D721Med (cell line): ENCODE results near the gene HOXD11.

Experiments used
- DNase-seq: peaks from one replicate; pipeline ENCODE4 v3.0.0; 2011; ENCODE audit warnings: low spot score; ENCODE audit not compliant: insufficient read length
- FAIRE-seq: peaks from 2 replicates; lab custom pipeline; 2011; peaks lifted over from hg19 to GRCh38; lab: Jason Lieb, UNC
- CTCF ChIP-seq: IDR thresholded peaks from 2 replicates; pipeline ENCODE4 v1.5.1; 2012; ENCODE audit warnings: mild to moderate bottlenecking, control low read depth; ENCODE audit not compliant: insufficient read depth; ENCODE audit errors: missing control alignments

Gene HOXD11

GRCh38 chr2:176142281-176142680, 35.2 kb downstream of the HOXD11 start:
- TF ChIP-seq CTCF, result no peak
- no peak for DNase-seq
- no peak for FAIRE-seq

- DNase-seq (no peak), FAIRE-seq (no peak)
- no peak for TF ChIP-seq CTCF
These were observed 38.2 kb downstream of the HOXD11 start for GRCh38 chr2:176145085-176145969.

GRCh38 chr2:176146101-176146500, 39.0 kb downstream of the HOXD11 start:
- no peak for FAIRE-seq
- no peak for DNase-seq
- TF ChIP-seq CTCF, result no peak

GRCh38 chr2:176146645-176147044, 39.6 kb downstream of the HOXD11 start:
- FAIRE-seq (no peak), DNase-seq (no peak)
- no peak for TF ChIP-seq CTCF

- TF ChIP-seq CTCF, result no peak
- no peak for DNase-seq
- FAIRE-seq, result no peak
These were observed 40.2 kb downstream of the HOXD11 start for GRCh38 chr2:176147210-176147799.

GRCh38 chr2:176147800-176148496, 40.9 kb downstream of the HOXD11 start:
- DNase-seq (no peak), FAIRE-seq (no peak)
- no peak for TF ChIP-seq CTCF
